Stimulated activated CD4-positive, alpha-beta T cell treated with anti-CD3 and anti-CD28 coated beads, Interleukin-12 subunit alpha, Interleukin-12 subunit beta, amount 100 ng/mL, for 48 hours (primary cell): Measurements from ENCODE around the gene AQP10.
"Not testable (repeated sequence)": the region's sequence is repeated elsewhere in the genome, so short reads cannot be mapped to it uniquely, and the experiment has no call there.

Source experiments
- DNase-seq, 3 donors: peaks; one replicate each; pipeline ENCODE4 v3.0.0-alpha.2; 2020; ENCODE audit warnings: low read depth in 2 of 3, low spot score in 1 of 3

AQP10 gene

DNA sequence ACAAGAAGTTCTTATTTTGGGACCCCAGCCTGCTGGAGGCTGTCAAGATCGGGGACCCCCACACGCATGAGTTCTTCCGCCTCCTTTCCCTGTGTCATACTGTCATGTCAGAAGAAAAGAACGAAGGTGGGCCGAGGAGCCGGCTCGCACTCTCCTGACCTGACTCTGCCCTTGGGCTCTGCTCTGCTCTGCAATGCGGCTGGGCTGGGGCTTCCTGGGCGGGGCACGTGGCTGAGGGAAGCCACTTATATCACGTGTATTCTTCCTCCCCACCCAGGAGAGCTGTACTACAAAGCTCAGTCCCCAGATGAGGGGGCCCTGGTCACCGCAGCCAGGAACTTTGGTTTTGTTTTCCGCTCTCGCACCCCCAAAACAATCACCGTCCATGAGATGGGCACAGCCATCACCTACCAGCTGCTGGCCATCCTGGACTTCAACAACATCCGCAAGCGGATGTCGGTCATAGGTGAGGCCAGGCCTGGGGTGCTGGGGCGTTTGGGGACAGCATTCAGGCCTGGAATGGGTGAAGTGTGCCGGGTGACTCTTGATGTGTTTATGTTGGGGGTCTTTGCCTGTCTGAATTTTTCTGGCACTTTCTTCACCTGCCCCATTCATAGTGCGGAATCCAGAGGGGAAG lies 22.1 kb downstream of the AQP10 start:
- DNase-seq: peak in 1 of 3 donors; percentile 54

DNA sequence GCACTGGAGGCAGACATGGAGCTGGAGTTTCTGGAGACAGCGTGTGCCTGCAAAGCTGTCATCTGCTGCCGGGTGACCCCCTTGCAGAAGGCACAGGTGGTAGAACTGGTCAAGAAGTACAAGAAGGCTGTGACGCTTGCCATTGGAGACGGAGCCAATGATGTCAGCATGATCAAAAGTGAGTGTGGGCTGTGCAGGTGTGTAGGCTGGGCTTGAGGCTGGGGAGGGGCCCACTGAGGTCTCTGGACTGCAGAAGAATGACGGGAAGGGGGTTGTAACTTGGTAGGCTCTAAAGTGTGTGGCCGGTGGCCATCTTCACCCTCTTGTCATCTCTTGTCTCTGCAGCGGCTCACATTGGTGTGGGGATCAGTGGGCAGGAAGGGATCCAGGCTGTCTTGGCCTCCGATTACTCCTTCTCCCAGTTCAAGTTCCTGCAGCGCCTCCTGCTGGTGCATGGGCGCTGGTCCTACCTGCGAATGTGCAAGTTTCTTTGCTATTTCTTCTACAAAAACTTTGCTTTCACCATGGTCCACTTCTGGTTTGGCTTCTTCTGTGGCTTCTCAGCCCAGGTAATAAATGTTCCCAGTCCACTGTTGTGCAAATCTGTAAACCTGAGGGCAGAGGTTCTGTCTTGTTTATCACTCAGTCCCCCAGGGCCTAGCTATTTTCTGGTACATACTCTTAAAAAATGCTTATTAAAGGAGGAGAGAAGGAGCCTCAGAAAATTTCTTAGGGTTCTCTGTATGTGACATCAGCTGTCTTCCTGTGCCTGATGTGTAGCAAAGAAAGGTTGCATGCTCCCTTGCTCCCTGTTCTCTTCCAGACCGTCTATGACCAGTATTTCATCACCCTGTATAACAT lies 24.3 kb downstream of the AQP10 start:
- DNase-seq: peak; percentile 61 to 72 (median 69)

DNA sequence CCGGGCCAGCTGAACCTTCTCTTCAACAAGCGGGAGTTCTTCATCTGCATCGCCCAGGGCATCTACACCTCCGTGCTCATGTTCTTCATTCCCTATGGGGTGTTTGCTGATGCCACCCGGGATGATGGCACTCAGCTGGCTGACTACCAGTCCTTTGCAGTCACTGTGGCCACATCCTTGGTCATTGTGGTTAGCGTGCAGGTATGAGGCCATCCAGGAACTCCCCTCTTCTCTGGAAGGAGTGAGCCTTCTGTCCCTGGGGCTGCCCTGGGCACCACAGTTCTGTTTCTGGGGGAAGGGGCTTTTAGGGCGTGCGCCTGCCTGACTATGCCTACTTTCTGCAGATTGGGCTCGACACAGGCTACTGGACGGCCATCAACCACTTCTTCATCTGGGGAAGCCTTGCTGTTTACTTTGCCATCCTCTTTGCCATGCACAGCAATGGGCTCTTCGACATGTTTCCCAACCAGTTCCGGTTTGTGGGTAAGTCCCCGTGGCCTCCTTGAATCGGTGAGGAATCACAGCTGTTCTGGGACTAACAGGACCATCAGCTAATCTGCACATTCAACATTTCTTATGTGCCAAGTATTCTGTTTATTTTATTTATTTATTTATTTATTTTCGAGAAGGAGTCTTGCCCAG lies 25.5 kb downstream of the AQP10 start:
- no peak for DNase-seq

DNA sequence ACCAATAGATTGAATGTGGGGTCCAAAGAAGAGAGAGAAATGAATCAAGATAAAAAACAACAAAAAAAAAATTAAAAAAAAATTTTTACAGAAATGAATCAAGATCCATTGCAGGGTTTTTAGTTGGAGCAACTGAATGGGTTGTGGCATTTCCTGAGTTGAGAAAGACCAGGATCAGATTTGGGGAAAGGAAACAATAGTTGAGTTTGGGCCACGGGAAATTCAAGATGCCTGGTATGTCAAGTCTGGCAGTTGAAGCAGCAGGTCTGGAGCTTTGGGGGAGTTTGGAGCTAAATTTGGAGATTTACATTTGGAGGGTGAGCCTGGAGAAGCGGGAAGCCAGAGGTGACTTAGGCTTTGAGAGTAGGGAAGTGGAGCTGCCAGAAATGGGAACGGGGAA lies 27.1 kb downstream of the AQP10 start:
- DNase-seq: no peak

DNA sequence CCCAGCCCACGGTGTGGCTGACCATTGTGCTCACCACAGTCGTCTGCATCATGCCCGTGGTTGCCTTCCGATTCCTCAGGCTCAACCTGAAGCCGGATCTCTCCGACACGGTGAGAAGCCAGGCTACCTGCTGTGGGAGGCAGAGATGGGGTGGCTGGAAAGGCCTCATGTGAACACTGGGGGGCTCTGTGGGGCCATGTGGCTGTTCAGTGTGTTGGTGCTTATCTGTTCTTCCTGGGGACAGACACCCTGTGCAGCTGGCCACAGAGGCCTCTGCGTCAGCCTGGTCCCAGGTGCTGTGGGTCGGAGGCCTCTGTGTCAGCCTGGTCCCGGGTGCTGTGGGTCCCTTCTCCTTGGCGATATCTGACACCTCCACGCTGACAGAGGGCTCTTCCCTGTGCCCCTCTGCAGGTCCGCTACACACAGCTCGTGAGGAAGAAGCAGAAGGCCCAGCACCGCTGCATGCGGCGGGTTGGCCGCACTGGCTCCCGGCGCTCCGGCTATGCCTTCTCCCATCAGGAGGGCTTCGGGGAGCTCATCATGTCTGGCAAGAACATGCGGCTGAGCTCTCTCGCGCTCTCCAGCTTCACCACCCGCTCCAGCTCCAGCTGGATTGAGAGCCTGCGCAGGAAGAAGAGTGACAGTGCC lies 27.7 kb downstream of the AQP10 start:
- DNase-seq: no peak

DNA sequence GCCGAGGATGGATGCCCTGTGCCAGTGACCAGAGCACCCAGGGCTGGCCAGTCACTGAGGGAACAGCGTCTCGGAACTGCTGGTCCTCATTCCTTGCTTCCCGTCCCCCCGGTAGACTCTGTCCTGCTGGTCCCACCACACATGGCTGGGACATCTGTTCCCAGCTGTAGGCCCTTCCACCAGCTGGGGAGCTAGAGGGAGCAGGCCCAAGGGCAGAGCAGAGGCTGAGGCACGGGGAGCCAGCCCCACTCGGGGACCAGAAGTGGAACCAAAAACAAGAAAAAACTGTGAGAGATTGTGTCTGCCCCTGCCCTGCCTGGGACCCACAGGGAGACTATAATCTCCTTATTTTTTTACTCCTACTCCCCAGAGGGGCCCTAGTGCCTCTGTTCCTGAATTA lies 28.2 kb downstream of the AQP10 start:
- DNase-seq: no peak

DNA sequence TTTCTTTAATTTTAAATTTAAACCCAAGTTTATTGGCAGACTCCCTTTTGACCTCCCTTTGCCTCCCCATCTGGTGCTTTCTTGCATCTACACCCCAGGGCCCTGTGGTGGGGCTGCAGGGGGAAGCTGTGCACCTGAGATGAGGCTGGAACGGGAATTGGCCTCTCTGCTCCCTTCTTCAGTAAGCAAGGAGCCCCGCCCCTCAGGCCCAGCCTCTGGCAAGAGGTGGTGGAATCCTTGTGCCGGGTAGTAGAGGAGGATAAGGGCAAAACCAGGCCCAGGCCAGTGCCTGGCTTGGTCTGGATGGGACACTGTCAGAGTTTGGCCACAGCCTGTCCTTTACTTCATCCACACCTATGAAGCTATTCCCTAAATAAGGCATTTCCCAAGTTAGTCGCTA lies 29.5 kb downstream of the AQP10 start:
- no peak for DNase-seq

DNA sequence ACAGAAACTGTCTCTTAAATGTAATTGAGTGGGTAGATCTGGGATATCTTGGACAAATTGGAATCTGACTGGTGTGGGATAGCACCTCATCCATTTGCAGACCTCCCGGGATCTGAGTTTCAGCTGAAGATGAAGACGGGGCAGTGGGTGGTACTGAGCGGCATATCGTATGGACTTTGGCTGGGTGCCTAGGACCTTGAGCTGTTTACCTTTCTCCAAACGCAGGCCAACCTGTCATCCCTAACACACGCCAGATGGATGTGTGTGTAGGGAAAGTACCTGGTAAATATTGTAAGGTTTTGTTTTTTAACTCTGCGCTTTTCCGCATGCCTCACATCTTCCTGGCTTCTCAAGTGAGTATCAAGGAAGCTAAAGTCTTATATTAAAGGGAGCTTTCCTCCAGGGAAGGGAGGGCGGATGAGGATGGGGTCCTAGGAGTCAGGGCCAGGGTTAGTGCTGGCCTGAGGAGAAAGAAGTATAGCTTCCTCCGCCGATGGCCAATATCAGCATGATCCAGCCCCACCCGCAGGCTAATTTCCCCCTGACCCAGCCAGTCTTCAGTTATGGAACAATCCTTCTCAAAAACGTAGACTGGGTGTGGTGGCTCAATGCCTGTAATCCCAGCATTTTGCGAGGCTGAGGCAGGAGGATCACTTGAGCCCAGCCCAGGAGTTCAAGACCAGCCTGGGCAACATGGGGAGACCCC lies 30.6 kb downstream of the AQP10 start:
- no peak for DNase-seq

DNA sequence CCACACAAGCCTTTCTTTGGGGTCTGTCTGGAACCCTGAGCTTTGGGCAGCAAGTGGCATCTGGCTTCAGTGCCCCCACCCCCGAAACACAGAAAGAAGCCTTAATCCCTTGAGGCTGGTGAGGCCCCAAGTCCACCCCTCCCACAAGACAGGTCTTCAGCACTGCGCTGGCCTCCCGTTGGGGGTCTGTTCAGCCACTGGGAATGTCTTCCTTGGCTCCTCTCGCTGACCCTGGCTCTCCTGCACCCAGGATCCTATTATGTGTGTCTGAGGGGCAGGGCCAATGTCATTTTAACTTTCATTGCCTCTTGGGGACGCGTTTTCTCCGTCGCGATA lies 31.3 kb downstream of the AQP10 start:
- no peak for DNase-seq

DNA sequence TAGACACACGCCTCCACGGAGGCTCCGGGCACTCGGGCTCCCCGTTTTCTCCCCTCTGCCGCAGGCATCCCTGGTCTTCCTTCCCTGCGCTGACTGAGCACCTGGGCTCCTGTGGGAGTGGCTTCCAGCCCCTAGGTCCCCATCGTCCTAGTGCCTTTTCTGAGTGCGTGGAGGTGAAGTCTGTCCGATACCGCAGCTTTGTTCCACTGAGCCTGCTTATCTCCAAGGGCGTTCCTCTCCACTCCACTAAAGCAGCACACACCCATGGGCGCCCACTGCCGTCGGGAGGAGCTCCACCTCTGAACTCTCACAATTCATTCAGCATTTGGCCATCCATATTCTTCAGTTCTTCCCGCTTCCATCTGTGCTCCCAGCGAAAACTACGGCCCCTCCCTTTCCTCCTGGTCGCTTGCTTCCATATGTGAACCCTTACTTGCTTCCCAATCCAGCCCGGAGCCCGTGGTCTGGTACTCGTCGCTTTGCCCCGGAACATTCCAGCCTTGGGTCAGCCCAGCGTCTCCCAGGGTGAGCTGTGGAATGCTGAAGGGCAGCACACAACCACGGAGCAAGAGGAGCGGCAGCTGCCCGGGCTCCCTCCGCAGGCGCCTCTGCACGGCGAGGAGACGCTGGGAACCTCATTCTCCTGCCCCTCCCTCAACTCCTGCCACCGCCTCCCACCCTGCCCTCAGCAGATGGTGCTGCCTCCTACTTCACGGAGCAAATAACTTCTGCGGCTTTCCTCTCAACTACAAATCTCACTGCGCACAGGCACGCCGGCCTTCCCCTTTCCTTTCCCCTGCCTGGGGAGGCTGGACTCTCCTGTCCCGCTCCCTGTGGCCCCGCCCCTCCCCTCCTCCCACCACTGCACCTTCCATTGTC lies 31.9 kb downstream of the AQP10 start:
- DNase-seq: peak in 1 of 3 donors; percentile 45

DNA sequence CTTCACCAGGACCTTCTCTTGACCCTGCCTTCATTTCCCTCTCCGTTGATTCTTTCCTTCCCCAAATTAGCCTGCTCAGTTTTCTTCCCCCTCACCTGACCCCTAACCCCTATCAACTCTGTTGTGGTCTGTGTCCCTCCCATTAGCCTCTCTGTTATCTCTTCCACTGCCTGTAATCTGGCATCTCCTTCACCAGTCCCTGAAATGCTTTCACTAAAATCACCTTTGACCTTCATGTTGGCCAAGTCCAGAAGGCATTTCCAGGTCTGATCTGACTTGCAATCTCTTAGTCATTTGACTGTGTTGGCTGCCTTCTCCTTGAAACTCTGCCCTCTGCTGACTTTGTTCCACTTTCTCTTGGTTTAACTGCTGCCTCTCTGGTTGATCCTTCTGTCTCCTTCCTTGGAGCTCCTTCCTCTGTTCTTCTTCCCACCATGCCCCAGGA lies 32.6 kb downstream of the AQP10 start:
- DNase-seq: no peak

DNA sequence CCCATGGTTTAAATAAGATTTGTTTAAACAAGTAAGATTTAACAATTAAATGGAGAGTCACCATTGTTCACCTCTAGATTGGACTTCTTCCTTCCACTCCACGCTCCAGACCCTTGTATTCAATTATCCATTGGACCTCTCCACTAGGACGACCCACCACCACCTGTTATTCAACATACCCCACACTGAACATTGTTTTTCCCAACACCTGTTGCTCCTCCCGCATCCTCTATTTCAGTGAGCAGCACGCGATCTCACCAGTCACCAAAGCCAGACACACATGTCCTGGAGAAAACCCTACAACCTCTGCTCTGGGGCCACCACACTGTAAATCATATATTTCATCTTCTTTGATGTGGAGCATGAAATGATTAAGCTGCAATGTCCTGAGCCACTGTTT lies 33.1 kb downstream of the AQP10 start:
- no peak for DNase-seq

DNA sequence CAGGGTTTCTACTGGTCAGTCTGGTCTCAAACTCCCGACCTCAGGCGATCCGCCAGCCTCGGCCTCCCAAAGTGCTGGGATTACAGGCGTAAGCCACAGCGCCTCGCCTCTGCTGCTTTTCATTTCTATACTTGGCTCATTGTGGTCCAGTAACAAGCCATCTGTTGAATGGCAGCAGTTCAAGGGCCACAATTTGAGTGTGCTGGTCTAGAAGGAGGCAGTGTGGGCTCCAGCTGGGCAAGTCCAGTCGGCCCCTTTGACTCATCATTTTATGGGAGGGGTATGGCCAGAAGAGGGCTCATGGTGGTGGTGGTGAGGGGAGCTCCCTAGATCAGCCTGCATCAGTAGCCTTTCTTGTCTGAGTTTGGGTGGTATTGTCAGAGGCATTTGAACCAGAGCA lies 37.6 kb downstream of the AQP10 start:
- no peak for DNase-seq

DNA sequence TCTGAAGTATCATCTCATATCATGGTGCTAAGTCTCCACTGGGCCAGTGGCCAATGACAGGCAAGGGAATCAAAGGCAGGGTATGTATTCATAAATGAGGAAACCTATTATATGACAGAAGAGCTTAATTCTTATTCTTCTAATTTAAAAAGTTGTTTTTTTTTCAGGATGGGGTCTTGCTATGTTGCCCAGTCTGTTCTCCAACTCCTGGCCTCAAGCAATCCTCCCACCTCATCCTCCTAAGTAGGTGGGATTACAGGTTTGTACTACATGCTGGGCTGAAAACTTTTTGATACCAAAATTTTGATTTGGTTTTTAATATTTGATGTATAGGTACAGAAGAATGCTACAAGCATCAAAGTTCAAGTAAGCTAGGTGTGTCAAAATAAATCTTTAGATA lies 39.4 kb downstream of the AQP10 start:
- no peak for DNase-seq

DNA sequence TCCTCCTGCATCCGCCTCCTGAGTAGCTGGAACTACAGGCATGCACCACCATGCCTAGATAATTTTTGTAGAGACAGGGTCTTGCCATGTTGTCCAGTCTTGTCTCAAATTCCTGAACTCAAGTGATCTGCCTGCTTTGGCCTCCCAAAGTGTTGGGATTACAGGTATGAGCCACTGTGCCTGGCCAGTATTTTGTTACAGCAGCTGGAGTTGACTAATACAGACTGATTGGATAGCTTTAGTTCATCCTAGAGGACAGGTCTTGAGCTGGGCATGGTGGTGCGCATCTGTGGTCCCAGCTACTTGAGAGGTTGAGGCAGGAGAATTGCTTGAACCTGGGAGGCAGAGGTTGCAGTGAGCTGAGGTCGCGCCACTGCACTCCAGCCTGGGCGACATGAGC lies 40.0 kb downstream of the AQP10 start:
- DNase-seq: not testable (repeated sequence)

DNA sequence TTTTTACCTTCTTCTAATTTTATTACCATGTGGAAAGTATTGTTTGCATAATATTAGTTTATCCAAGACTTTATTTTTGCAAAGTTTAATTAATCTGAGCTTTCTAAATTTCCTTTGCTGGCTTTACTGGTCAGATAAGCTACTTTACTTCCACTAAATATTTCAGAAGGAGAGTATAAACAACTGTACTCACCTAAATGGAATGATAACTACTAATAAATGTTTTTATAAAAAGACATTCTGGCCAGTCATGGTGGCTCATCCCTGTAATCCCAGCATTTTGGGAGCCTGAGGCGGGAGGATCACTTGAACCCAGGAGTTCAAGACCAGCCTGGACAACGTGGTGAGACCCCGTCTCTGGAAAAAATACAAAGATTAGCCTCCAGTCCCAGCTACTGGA lies 40.5 kb downstream of the AQP10 start:
- no peak for DNase-seq

DNA sequence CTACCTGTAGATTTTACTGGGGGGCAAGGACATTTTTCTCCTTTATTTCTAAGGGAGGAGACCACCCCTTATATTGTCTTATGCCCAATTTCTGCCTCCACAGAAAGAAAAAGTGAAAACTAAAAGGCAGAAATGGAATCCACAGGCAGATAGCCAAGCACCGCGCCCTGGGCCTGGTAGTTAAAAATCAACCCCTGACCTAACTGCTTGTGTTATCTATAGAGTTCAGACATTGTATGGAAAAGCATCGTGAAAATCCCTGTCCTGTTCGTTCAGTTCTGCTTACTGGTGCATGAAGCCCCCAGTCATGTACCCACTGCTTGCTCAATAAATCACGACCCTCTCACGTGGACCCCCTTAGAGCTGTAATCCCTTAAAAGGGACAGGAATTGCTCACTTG lies 50.5 kb downstream of the AQP10 start:
- DNase-seq: no peak

DNA sequence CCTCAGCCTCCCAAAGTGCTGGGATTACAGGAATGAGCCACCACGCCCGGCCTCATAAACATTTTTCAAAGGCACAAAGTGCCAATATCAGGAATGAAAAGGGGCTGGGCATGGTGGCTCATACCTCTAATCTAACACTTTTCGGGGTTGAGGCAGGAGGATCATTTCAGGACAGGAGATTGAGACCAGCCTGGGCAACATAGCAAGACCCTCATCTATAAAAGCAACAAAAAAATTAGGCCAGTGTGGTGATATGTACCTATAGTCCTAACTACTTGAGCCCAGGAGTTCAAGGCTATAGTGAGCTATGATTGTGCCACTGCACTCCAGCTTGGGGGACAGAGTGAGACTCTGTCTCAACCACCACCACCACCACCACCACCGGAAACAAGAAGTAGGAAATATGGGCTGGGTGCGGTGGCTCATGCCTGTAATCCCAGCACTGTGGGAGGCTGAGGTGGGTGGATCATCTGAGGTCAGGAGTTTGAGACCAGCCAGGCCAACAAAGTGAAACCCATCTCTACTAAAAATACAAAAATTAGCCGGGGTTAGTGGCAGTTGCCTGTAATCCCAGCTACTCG lies 53.0 kb downstream of the AQP10 start:
- DNase-seq: not testable (repeated sequence)
